ACHN (cell line): ENCODE data around the gene GJB4.
"Not testable (repeated sequence)": the region's sequence is repeated elsewhere in the genome, so short reads cannot be mapped to it uniquely, and the experiment has no call there.

Source experiments
- DNase-seq: peaks from one replicate; pipeline ENCODE4 v3.0.0-alpha.2; 2015
- in situ Hi-C: cut with HindIII; loops from 2 replicates; pipeline ENCODE4 v1.10.0; 2017; ENCODE audit warnings: low sequenced_read_pairs, low pct_ligation_motif_present, low pct_unique_long_range_greater_than_20kb

The GJB4 gene

DNA sequence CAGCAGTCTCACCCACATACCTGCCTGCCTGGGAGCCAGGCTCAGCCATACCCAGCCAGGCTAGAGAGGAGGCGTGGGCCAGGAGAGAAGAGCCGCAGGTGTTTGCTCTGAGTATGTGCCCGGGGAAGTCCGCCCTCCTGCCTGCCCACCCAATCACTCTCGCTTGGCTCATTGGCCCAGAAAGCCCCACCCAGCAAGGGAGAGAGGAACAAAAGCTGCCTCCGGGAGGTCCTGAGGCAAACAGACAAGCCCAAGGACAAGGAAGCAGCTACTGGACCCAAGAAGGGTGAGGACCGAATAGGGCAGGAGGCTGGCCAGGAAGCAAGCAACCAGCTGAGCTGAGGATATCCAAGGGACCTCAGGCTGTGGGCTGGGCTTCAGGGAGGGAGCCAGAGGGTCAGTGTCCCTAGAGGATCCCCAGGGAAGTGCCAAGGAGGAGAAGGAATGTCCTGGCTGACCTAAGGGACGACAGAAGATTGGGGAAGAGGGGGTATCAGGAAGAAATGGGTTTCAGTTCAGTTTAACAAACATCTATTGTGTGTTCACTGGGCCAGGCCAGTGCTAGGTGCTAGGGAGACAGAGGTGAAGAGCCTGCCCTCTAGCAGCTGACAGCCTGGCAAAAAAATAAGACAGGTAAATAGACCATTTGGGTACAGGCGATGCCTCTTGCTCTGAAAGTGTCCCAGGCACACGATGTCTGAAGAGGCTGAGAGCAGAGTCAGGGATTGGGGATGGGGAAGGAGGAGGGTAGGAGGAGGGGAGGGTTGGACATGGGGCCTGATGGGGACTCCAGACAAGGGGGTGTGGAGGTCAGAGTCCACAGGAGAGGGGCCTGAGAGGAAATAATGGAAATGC lies at the start of gene GJB4:
TSS of gene GJB4 (plus strand) at position 238 of the 855 bp plus-strand sequence. CDS start 1,515 bp downstream, outside the sequence.
- no peak for DNase-seq
- in situ Hi-C loops: no loop called here

DNA sequence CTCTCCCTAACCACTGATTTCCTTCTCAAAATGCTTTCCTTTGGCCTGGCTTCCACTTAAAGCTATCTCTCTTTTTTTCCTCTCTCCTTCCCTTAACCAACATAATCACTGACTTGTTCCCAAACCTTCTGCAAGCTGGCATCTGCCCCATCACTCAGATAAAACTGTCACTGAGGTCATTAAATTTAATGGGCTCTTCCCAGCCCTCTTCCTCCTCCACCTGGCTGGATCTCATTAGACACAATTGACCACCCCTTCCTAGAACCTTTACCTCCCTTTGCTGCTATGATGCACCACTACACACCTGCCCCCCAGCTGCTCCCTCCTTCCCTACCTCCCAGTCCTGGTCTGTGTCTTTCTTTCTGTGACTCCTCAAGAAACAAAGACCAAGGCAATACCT lies 48.7 kb upstream of the GJB4 start:
- no peak for DNase-seq
- in situ Hi-C loops: no loop called here

DNA sequence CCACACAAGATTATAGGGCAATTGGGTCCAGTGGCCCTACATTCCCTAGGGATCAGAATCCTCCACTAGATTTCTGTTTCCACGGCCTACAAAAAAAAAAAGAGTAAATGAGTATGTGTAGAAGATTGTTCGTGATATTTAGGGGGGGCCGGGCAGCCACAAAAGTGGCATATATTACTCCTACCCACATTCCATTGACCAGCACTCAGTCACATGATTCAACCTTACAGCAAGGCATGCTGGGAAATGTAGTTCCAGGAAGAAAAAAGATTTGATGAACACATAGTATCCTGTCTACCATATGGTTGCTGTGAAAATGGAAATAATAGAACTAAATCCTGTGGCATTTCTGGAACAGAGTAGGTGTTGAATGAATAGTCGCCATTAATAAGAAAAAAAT lies 48.1 kb upstream of the GJB4 start:
- no peak for DNase-seq

DNA sequence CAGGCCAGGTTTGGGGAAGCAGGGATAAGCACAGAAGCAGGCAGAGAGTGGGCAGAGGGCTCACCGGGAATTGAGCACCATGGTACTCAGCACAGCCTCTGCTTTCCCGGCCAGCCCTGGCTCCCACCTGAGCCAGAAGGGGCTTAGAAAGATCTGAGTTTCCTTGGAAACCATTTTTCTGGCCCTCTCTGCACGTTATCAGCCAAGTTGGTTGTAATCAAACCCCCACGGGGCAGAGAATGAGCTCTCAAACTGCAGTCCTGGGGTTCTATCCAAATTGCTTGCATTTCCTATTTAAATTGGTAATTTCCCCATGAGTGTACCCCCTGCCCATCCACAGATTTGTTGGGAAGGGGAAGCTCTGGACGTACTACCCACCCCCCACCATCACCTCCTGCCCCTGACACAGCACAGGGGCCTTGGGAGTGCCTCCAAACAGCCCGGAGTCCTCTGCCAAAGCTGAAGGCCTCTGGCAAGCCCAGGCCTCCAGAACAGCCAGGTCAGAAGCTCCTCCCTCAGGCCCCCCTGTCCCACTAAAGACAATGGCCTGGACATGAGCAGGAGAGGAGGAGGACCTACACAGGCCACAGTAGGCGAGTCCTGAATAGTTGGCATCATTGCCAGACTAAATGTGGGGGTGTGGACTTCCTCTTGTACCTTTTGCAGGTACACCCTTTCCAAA lies 47.4 kb upstream of the GJB4 start:
- in situ Hi-C loops: no loop called here
- no peak for DNase-seq

More for the DNA sequence above, 48.1 kb upstream of the GJB4 start:
- in situ Hi-C loops: no loop called here

DNA sequence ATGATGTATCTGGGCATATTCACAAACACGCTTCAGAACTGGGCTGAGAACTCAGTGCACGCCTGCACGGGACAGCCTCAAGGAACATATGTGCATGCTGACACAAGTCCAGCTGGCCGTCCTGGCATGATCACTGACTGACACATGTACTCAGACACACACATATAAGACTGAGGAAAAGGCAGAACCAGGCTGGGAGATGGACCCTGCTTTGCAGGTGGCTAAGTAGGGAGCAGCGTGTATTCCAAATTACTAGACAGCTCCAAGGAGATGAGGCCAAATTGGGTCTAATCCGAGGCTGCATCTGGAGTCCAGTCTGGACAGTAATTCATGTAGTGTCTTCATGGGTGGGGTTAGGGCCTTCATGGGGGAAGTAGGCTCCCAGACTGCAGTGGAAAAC lies 46.1 kb upstream of the GJB4 start:
- no peak for DNase-seq
- in situ Hi-C loops: no loop called here

DNA sequence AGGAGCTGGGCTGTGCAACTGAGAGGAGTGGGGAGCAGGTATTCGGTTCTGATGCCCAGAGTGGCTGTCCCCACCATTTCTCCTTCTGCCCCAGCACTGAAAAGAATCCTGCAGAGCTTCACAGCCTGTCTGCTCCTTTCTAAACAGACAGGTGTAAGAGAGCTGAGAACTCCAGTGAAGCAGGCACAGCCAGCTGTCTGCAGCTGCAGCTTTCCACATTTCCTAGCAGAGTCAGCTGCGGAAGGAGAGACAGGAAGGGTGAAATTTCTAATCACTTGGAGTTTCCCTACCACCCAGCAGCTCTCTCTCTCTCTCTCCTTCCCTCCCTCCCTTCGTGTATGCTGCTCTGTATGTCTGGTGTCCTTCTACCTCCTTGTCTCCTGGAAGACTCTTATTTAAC lies 45.2 kb upstream of the GJB4 start:
- in situ Hi-C loops: no loop called here
- DNase-seq: no peak

DNA sequence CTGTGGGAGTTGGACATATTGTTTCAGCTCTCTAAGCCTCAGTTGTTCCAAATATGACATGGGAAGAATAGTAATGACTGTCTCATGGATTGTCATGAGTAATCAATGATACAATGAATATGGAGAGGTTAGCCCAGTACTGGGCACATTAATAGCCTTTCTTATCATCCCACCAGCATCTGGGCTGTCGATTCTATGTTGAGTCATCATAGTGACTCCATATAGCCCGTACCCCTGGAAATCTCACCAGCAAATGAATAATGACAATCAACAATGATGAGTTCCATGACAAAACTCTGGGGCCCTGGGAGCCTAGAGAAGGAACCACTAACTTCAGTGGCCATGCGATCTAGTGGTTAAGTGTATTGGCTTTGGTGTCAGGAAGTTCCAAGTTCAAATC lies 44.4 kb upstream of the GJB4 start:
- DNase-seq: no peak
- in situ Hi-C loops: no loop called here

DNA sequence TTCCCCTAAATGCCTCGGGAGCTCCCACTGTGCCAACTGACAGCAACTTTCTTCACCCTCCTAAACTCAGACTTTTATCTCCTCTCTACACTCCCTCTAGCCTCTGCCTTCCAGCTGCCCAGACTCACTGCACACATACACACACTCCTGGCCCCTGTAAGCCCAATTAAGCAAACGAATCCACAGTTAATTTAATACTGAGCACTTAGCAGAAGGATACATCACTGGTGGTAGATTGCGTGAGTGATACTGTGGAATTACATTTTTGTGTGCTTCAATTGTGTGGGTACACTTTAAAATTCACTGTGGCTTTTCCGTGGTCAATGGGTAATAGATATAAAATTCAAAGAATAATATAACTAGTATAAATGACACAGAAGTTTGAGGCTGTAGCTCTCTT lies 38.3 kb upstream of the GJB4 start:
- in situ Hi-C loops: no loop called here

DNA sequence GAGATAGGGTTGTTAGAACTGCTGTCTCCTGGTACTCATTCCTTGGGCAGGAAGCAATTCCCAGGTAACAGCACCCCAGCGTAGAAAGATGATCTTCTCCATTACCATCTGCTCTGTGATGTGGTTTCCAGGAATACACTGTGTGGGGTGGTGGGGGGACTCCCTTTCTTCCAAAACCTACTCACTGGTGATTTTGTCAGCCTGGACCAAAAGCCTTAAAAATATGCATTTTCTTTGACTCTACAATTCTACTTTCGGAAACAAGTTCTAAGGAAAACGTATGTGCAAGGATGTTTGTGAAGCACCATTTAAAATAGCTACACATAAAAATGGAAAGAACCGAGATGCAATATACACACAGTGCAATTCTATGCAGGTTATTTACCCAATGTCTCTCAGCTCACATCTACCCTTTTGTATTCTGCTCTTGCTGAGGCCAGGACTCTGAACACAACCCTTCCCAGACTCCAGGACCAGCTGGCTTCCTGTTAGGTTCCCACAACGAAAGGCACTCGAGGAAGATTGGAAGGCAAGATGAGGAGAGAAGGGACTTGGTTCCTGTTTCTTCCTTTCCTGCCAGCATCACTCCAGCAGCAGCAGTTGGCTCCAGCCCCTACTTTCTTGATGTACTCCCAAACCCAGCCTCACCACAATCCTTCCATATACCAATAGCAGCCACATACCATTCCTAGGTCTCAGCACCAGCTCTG lies 37.7 kb upstream of the GJB4 start:
- in situ Hi-C loops: no loop called here
- DNase-seq: no peak

More for the DNA sequence above, 38.3 kb upstream of the GJB4 start:
- DNase-seq: no peak

DNA sequence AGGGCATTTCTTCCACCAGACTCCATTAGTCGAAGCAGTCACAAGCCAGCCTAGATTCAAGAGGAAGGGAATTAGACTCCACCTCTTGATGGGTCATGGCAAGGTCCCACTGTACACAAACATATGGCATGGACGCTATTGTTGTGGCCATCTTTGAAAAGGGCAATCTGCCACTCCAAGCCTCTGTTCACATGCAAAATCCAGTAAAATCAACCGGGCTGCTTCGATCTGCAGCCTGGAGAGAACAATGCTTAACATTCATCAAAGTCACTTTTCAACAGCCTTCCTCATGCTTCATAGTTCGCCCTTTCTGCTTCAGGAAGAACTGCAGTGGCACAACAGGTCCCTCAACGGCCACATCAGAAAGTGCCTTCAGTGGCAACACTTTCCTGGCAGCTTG lies 32.7 kb upstream of the GJB4 start:
- DNase-seq: no peak
- in situ Hi-C loops: no loop called here

DNA sequence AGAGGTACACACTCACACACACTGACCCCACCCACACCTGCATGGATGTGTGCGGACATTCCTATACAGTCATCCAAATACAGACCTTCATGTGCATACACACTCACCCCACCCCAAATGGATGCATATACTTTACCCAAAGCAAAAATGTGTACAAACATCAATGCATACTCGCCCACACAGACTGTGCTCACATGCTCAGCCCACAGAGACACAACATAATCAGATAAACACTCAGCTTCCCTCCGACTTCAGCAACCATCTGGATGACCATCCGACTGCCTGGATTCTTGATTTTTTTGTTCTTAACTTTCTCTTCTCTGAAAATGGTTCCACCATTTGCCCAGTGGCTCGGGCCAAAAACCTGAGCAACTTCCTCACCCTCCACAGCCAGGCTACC lies 29.1 kb upstream of the GJB4 start:
- DNase-seq: no peak
- in situ Hi-C loops: no loop called here

DNA sequence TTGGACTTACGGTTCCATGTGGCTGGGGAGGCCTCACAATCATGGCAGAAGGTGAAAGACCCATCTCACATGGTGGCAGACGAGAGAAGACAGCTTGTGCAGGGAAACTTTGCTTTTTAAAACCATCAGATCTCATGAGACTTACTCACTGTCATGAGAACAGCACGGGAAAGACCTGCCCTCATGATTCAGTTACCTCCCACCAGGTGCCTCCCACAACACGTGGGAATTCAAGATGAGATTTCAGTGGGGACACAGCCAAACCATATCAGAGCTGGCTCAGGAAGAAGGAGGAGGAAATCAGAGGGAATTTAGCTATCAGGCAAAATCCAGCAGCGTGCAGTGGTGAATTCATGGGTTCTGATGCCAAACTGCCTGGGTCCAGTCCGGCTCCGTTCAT lies 26.7 kb upstream of the GJB4 start:
- DNase-seq, in situ Hi-C loops: not testable (repeated sequence)

DNA sequence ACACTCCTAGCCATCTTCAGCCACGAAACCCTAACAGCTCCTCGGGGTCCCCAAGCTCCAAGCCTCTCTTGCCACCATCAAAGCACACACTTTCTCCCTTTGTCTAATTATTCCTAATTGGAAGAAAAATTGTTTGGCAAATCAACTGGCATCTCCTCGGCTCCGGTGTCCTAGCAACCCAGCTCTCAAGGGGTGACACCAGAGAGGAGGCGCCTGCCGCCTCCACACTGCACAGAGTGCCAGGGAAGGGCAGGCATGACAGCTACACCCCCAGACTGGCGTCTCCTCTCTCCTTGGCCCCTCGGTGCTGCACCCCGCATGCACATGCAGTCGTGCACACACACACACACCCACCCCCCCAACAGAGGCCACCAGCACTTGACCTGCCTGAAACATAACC lies 22.8 kb upstream of the GJB4 start:
- in situ Hi-C loops: no loop called here
- no peak for DNase-seq

DNA sequence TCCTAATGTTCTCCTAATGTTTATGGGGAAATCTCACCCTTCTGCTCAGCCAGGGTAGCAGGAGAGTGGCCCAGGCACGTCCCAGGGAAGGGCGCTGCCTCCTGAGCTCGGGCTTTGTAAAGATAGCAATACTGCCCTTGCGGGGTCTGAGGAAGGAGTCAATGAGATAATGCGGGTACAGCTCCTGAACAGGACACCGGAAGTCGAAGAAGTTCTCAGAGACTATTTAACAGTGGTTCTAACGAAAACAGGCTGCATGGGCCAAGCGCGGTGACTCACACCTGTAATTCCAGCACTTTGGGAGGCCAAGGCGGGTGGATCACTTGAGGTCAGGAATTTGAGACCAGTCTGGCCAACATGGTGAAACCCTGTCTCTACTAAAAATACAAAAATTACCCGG lies 22.3 kb upstream of the GJB4 start:
- in situ Hi-C loops, DNase-seq: not testable (repeated sequence)

DNA sequence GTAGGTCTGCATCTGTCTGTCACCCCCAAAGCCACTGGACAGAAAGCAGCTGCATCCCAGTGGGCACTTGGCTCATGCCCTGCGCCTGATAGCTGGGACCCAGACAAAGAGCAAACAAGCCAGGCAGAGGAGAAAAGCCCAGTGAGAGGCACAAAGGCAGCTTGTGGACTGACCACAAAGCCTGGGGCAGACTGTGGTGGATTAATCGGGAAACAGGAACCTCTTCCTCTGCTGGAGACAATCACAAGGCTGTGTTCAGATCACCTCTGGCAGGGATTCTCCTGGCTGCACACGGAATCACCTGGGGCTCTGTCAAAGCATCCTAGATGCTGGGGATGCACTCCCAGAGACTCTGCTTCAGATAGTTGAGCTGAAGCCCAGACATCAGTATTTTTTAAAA lies 19.9 kb upstream of the GJB4 start:
- DNase-seq: no peak

DNA sequence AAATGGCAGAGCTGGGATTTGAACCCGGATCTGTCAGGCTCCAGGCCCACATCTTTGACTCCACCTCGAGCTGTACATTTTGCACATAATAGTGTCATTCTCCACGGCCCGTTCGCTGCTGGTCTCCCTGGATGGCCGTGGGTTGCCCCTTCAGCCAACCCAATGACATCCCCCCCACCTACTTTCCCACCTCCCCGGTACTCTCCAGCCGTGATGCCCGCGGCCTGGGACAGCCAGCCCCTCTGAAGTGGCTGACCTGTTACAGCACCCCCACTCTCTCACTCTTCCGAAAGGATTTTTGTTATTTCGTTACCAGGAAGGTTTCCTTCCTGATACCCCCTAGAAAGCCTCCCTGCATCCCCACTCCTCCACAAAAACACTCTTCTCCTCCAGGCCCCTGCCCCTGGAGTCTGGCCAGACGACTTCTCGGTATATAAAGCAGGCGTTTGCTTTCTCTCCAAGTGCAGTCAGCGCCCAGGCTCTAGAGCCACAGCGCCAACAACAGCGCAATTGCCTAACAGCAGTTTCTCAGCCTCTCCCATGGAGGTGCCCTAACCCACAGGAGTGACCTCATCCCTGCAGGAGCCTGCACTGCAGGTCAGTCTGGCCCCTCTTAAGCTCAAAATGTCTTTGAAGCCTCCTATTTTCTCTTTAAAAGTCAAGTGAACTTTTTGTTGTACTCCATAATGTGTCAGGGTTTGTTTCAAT lies 19.2 kb upstream of the GJB4 start:
- no peak for DNase-seq
- in situ Hi-C loops: no loop called here

More for the DNA sequence above, 19.9 kb upstream of the GJB4 start:
- in situ Hi-C loops: no loop called here

DNA sequence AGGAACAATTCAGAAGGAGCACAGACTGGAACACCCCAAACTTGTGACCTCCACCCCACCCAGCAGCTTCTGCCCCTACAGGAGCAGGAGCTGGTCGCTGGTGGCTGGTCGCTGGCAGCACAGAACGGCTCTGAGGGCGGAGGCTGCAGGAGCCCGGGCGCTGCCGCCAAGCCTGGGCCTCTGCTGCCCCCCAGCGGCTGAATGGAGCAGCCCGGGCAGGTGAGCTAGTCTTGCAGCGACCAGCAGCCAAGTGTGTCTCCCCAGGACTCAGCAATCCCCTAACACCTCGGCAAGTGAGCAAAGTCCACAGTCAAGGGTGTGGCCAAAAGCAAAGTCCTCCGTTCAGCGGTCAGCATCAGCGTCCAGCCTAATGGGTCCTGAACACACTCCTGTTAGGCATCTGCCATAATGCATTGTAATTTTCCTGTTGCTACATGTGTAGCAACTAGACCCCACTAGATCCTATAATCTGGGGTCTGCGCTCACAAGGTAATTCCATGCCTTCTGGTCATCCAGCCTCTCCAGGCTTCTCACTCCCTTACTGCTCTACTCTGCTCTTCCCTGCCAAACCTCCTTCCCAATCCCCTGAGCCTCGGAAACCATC lies 16.8 kb upstream of the GJB4 start:
- in situ Hi-C loops: no loop called here
- DNase-seq: peak; percentile 60

DNA sequence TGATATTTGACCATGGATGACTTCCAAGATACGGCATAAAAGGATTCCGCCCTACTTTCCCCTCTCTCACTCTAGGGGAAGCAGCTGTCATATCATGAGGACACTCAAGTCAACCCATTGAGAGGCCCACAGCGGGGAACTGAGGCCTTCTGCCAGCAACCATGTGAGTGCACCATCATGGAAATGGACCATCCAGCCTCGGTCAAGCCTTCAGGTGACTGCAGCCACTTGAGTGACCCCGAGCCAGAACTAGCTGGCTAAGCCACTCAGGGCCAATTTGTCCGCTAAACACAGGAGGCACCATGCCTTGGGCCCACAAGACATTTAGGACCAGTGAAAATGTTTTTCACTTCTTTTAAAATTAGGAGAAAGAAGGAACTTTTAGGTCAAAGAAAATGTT lies 15.8 kb upstream of the GJB4 start:
- in situ Hi-C loops: no loop called here
- DNase-seq: no peak
